DOHH2 (cell line): ENCODE data around the gene RBMS3.

Source experiments
- H3F3A ChIP-seq: fragments of 200-600 bp; sonication (generic), shearing (Covaris generic); 2 replicates; pipeline ENCODE4 v1.6.0; 2016; ENCODE audit warnings: antibody characterized with exemption, mild to moderate bottlenecking; ENCODE audit not compliant: control insufficient read depth, insufficient read depth
- H3K27ac ChIP-seq: fragments of 200-600 bp; sonication (generic); 2 replicates; pipeline ENCODE4 v1.5.1; 2014; ENCODE audit warnings: low read depth, mild to moderate bottlenecking, low read length, moderate library complexity
- H3K27me3 ChIP-seq: fragments of 200-600 bp; sonication (generic); 2 replicates; pipeline ENCODE4 v1.6.1; 2014; ENCODE audit warnings: mild to moderate bottlenecking, low read length, mixed read lengths; ENCODE audit not compliant: control insufficient read depth
- H3K36me3 ChIP-seq: fragments of 200-600 bp; sonication (generic); 2 replicates; pipeline ENCODE4 v1.6.1; 2014; ENCODE audit warnings: mild to moderate bottlenecking, low read length, moderate library complexity, mixed read lengths; ENCODE audit not compliant: control insufficient read depth
- H3K4me1 ChIP-seq: fragments of 200-600 bp; sonication (generic); 2 replicates; pipeline ENCODE4 v1.6.1; 2014; ENCODE audit warnings: mild to moderate bottlenecking, low read length, mixed read lengths; ENCODE audit not compliant: control insufficient read depth
- H3K4me2 ChIP-seq: fragments of 200-600 bp; sonication (generic); 2 replicates; pipeline ENCODE4 v1.6.0; 2014; ENCODE audit warnings: mild to moderate bottlenecking, low read length, moderate library complexity
- H3K4me3 ChIP-seq: fragments of 200-600 bp; sonication (generic); 2 replicates; pipeline ENCODE4 v1.5.1; 2014; ENCODE audit warnings: mild to moderate bottlenecking, low read length, mixed read lengths
- H3K79me2 ChIP-seq: fragments of 200-600 bp; sonication (generic); 2 replicates; pipeline ENCODE4 v1.6.1; 2014; ENCODE audit warnings: mild to moderate bottlenecking, low read length, mixed read lengths; ENCODE audit not compliant: control insufficient read depth
- H3K9me2 ChIP-seq: fragments of 200-600 bp; sonication (generic); replicated peaks from 2 replicates; pipeline ENCODE4 v1.6.1; 2014; ENCODE audit warnings: mild to moderate bottlenecking, low read length, mixed read lengths; ENCODE audit not compliant: control insufficient read depth
- H3K9me3 ChIP-seq: fragments of 200-600 bp; sonication (generic); 2 replicates; pipeline ENCODE4 v1.6.1; 2014; ENCODE audit warnings: antibody characterized with exemption, low read length, mixed read lengths; ENCODE audit not compliant: control insufficient read depth, insufficient read depth
- H4K20me1 ChIP-seq: fragments of 200-600 bp; sonication (generic); 2 replicates; pipeline ENCODE4 v1.6.0; 2014; ENCODE audit warnings: low read depth, mild to moderate bottlenecking, antibody characterized with exemption, low read length, moderate library complexity; ENCODE audit not compliant: control insufficient read depth, insufficient read depth
- CTCF ChIP-seq: fragments of 200-600 bp; sonication (generic); IDR thresholded peaks from one replicate; pipeline ENCODE4 v1.5.1; 2014; ENCODE audit warnings: antibody characterized with exemption, mild to moderate bottlenecking, low read depth, low read length; ENCODE audit not compliant: poor library complexity, severe bottlenecking
- EZH2phosphoT487 ChIP-seq: fragments of 200-600 bp; sonication (generic); IDR thresholded peaks from 2 replicates; pipeline ENCODE4 v1.6.1; 2017; ENCODE audit warnings: borderline replicate concordance, mild to moderate bottlenecking, antibody characterized with exemption, low read length, moderate library complexity, mixed read lengths

Gene RBMS3

GRCh38 chr3:29475305-29475840, 194.5 kb downstream of the RBMS3 start:
- H4K20me1 ChIP-seq = no peaks in the 10 kb centered on the region
- no peaks in the 10 kb centered on the region for H3K36me3 ChIP-seq
- no peak overlapping the region for H3K4me3 ChIP-seq
- H3K9me2 ChIP-seq = no peaks in the 10 kb centered on the region
- H3K27ac ChIP-seq = no peak overlapping the region
- H3K27me3 ChIP-seq = no peaks in the 10 kb centered on the region
- no peaks in the 10 kb centered on the region; the same call in 1 of the 2 replicates for H3K9me3 ChIP-seq
- H3K79me2 ChIP-seq = no peaks in the 10 kb centered on the region
- no peak for TF ChIP-seq CTCF
- H3F3A ChIP-seq = no peaks in the 10 kb centered on the region
- H3K4me1 ChIP-seq = no peaks in the 10 kb centered on the region
- H3K4me2 ChIP-seq = no peak overlapping the region

GRCh38 chr3:29475854-29476253, 195.0 kb downstream of the RBMS3 start:
- H4K20me1 ChIP-seq = no peaks in the 10 kb centered on the region
- H3K4me2 ChIP-seq = no peak overlapping the region
- no peaks in the 10 kb centered on the region for H3F3A ChIP-seq
- no peaks in the 10 kb centered on the region for H3K36me3 ChIP-seq
- TF ChIP-seq CTCF (no peak), EZH2phosphoT487 (no peak)
- no peaks in the 10 kb centered on the region for H3K9me2 ChIP-seq
- H3K9me3 ChIP-seq = no peaks in the 10 kb centered on the region; the same call in 1 of the 2 replicates
- H3K4me1 ChIP-seq = no peaks in the 10 kb centered on the region
- H3K27ac ChIP-seq = no peak overlapping the region
- no peaks in the 10 kb centered on the region for H3K27me3 ChIP-seq
- no peaks in the 10 kb centered on the region for H3K79me2 ChIP-seq
- no peak overlapping the region for H3K4me3 ChIP-seq

- no peak overlapping the region for H3K27ac ChIP-seq
- no peaks in the 10 kb centered on the region for H4K20me1 ChIP-seq
- H3K36me3 ChIP-seq = no peaks in the 10 kb centered on the region
- no peak overlapping the region for H3K4me2 ChIP-seq
- H3K9me2 ChIP-seq = no peaks in the 10 kb centered on the region
- no peaks in the 10 kb centered on the region for H3F3A ChIP-seq
- no peak for TF ChIP-seq CTCF
- no peak for TF ChIP-seq EZH2phosphoT487
- H3K27me3 ChIP-seq = no peaks in the 10 kb centered on the region
- H3K79me2 ChIP-seq = no peaks in the 10 kb centered on the region
- no peak overlapping the region for H3K4me3 ChIP-seq
- H3K4me1 ChIP-seq = no peaks in the 10 kb centered on the region
- no peaks in the 10 kb centered on the region; the same call in 1 of the 2 replicates for H3K9me3 ChIP-seq
Measured at GRCh38 chr3:29478611-29479010, 197.7 kb downstream of the RBMS3 start.

- Histone ChIP-seq H3K9me3 (no peaks in the 10 kb centered on the region), H3K4me1 (peaks cover 6% of the 10 kb centered on the region; the same call in 1 of the 2 replicates), H3F3A (no peaks in the 10 kb centered on the region), H3K9me2 (no peaks in the 10 kb centered on the region), H3K79me2 (no peaks in the 10 kb centered on the region), H3K36me3 (no peaks in the 10 kb centered on the region), H3K27ac (no peak overlapping the region), H3K4me3 (no peak overlapping the region), H4K20me1 (no peaks in the 10 kb centered on the region), H3K27me3 (no peaks in the 10 kb centered on the region), H3K4me2 (no peak overlapping the region)
- TF ChIP-seq EZH2phosphoT487 (no peak), CTCF (no peak)
Measured at GRCh38 chr3:29481249-29481648, 200.4 kb downstream of the RBMS3 start.
